Activated naive CD4-positive, alpha-beta T cell treated with anti-CD3 and anti-CD28 coated beads, Interleukin-2, amount 50 U/mL, for 72 hours (primary cell): ENCODE results near the gene KRTAP16-1. TPM values are rescaled to one million over a fixed set of nuclear protein-coding genes. Genes with fewer than 3 reads are reported as not detected.

Source experiments
- ATAC-seq, 2 donors: fragments of 150-1000 bp; cut with Tn5 transposase; 2 replicates each; pipeline ENCODE4 v1.10.0; 2021; ENCODE audit warnings: mild to moderate bottlenecking in 2 of 2, moderate library complexity in 2 of 2
- DNase-seq, 2 donors: peaks; one replicate each; pipeline ENCODE4 v3.0.0; 2021 to 2022; ENCODE audit warnings: low spot score in 2 of 2
- H3K27ac Mint-ChIP-seq, 2 donors: one replicate each; pipeline ENCODE4 v1.8.0; 2022; ENCODE audit warnings: mild to moderate bottlenecking in 2 of 2, mixed read lengths in 2 of 2
- H3K36me3 Mint-ChIP-seq, 2 donors: one replicate each; pipeline ENCODE4 v1.8.0; 2022; ENCODE audit warnings: mixed read lengths in 2 of 2
- H3K9me3 Mint-ChIP-seq, 2 donors: one replicate each; pipeline ENCODE4 v1.8.0; 2022; ENCODE audit warnings: mixed read lengths in 2 of 2
- total RNA-seq, 2 donors: library from RNA; stranded (reverse); gene quantifications; one replicate each; pipeline ENCODE4 v1.2.3, GENCODE V29; 2022

The KRTAP16-1 gene
- total RNA-seq, 2 donors from 2014 or later: not detected

- ATAC-seq (peak; percentile 59), DNase-seq (no peak)
- Mint-ChIP-seq H3K36me3 (peaks cover 11 to 18% of the 10 kb centered on the region in 2 donors), H3K27ac (no peak overlapping the region), H3K9me3 (peaks cover 8 to 16% of the 10 kb centered on the region in 2 donors)
These were observed 13.2 kb upstream of the KRTAP16-1 start for GRCh38 chr17:41322094-41322902.

- no peak for DNase-seq
- Mint-ChIP-seq H3K27ac (no peak overlapping the region), H3K36me3 (peaks cover 11 to 18% of the 10 kb centered on the region in 2 donors), H3K9me3 (peaks cover 8 to 16% of the 10 kb centered on the region in 2 donors)
- no peak for ATAC-seq
These were observed 9.1 kb upstream of the KRTAP16-1 start for GRCh38 chr17:41318231-41318630.

- ATAC-seq (no peak), DNase-seq (no peak)
- peaks cover 11 to 18% of the 10 kb centered on the region in 2 donors for H3K36me3 Mint-ChIP-seq
- H3K27ac Mint-ChIP-seq: no peak overlapping the region
- peaks cover 8 to 16% of the 10 kb centered on the region in 2 donors for H3K9me3 Mint-ChIP-seq
These were observed 6.8 kb upstream of the KRTAP16-1 start for GRCh38 chr17:41315814-41316445.

GRCh38 chr17:41315204-41315794, 6.2 kb upstream of the KRTAP16-1 start, which contains the start of gene KRTAP17-1:
TSS of gene KRTAP17-1 (minus strand) at chr17:41315710. CDS start at chr17:41315650, 60 bp downstream.
- ATAC-seq: no peak
- no peak within 1 kb of the TSS for H3K27ac Mint-ChIP-seq
- no peak for DNase-seq
- peaks cover 8 to 14% of the 10 kb centered on the region in 2 donors for H3K36me3 Mint-ChIP-seq
- H3K9me3 Mint-ChIP-seq: peaks cover 8 to 11% of the 10 kb centered on the region in 2 donors

- ATAC-seq (no peak), DNase-seq (no peak)
- Mint-ChIP-seq H3K27ac (no peak overlapping the region), H3K9me3 (no peaks in the 10 kb centered on the region), H3K36me3 (no peaks in the 10 kb centered on the region)
These were observed 2.0 kb upstream of the KRTAP16-1 start for GRCh38 chr17:41311111-41311510.

- DNase-seq: peak in 1 of 2 donors; percentile 73
- no peaks in the 10 kb centered on the region for H3K9me3 Mint-ChIP-seq
These were observed 725 bp downstream of the KRTAP16-1 start for GRCh38 chr17:41308251-41308917.

GRCh38 chr17:41307647-41308046, 1.5 kb downstream of the KRTAP16-1 start:
- Mint-ChIP-seq H3K9me3 (no peaks in the 10 kb centered on the region), H3K36me3 (no peaks in the 10 kb centered on the region), H3K27ac (peak overlapping the region; percentile 37 to 90)
- no peak for ATAC-seq
- DNase-seq: no peak

More at GRCh38 chr17:41308251-41308917, 725 bp downstream of the KRTAP16-1 start:
- Mint-ChIP-seq H3K27ac (peak overlapping the region; percentile 75 to 90), H3K36me3 (no peaks in the 10 kb centered on the region)
- peak; percentile 77 to 80 for ATAC-seq

GRCh38 chr17:41304091-41304490, 5.0 kb downstream of the KRTAP16-1 start:
- peaks cover 7 to 14% of the 10 kb centered on the region in 2 donors for H3K36me3 Mint-ChIP-seq
- DNase-seq: no peak
- H3K9me3 Mint-ChIP-seq: peaks cover 5 to 6% of the 10 kb centered on the region in 2 donors
- no peak overlapping the region for H3K27ac Mint-ChIP-seq
- no peak for ATAC-seq

- Mint-ChIP-seq H3K9me3 (peaks cover 5 to 6% of the 10 kb centered on the region in 2 donors), H3K36me3 (peaks cover 7 to 14% of the 10 kb centered on the region in 2 donors), H3K27ac (no peak overlapping the region)
- ATAC-seq (no peak), DNase-seq (no peak)
These were observed 6.1 kb downstream of the KRTAP16-1 start for GRCh38 chr17:41302981-41303380.

GRCh38 chr17:41301916-41302901, 6.9 kb downstream of the KRTAP16-1 start, which contains the start of gene KRTAP29-1:
TSS of gene KRTAP29-1 (minus strand) at chr17:41302851. CDS start at chr17:41302851, 0 bp downstream.
- Mint-ChIP-seq H3K36me3 (peaks cover 7 to 14% of the 10 kb centered on the region in 2 donors), H3K9me3 (peaks cover 5 to 6% of the 10 kb centered on the region in 2 donors), H3K27ac (peak within 1 kb of the TSS in 1 of 2 donors; percentile 46)
- ATAC-seq (no peak), DNase-seq (no peak)

GRCh38 chr17:41301204-41301790, 7.8 kb downstream of the KRTAP16-1 start:
- Mint-ChIP-seq H3K36me3 (peaks cover 7 to 14% of the 10 kb centered on the region in 2 donors), H3K9me3 (peaks cover 5 to 6% of the 10 kb centered on the region in 2 donors), H3K27ac (peak overlapping the region in 1 of 2 donors; percentile 46)
- DNase-seq (no peak), ATAC-seq (no peak)

- no peak for ATAC-seq
- Mint-ChIP-seq H3K27ac (no peak overlapping the region), H3K9me3 (peaks cover 5 to 6% of the 10 kb centered on the region in 2 donors), H3K36me3 (peaks cover 7 to 14% of the 10 kb centered on the region in 2 donors)
- DNase-seq: no peak
These were observed 10.5 kb downstream of the KRTAP16-1 start for GRCh38 chr17:41298458-41299135.

GRCh38 chr17:41296846-41297245, 12.3 kb downstream of the KRTAP16-1 start:
- ATAC-seq: no peak
- Mint-ChIP-seq H3K27ac (no peak overlapping the region), H3K9me3 (peaks cover 5 to 6% of the 10 kb centered on the region in 2 donors), H3K36me3 (peaks cover 7 to 9% of the 10 kb centered on the region in 2 donors)
- no peak for DNase-seq

GRCh38 chr17:41294016-41294415, 15.1 kb downstream of the KRTAP16-1 start:
- ATAC-seq: no peak
- DNase-seq: no peak
- Mint-ChIP-seq H3K9me3 (no peaks in the 10 kb centered on the region), H3K27ac (no peak overlapping the region), H3K36me3 (no peaks in the 10 kb centered on the region)
